GM21447 (cell line): Measurements from ENCODE around the gene TOB2.

Source experiments
- ATAC-seq: cut with Tn5 transposase; IDR thresholded peaks from one replicate; pipeline ENCODE4 v1.9.1; 2021; ENCODE audit not compliant: unreplicated experiment

The TOB2 gene

DNA sequence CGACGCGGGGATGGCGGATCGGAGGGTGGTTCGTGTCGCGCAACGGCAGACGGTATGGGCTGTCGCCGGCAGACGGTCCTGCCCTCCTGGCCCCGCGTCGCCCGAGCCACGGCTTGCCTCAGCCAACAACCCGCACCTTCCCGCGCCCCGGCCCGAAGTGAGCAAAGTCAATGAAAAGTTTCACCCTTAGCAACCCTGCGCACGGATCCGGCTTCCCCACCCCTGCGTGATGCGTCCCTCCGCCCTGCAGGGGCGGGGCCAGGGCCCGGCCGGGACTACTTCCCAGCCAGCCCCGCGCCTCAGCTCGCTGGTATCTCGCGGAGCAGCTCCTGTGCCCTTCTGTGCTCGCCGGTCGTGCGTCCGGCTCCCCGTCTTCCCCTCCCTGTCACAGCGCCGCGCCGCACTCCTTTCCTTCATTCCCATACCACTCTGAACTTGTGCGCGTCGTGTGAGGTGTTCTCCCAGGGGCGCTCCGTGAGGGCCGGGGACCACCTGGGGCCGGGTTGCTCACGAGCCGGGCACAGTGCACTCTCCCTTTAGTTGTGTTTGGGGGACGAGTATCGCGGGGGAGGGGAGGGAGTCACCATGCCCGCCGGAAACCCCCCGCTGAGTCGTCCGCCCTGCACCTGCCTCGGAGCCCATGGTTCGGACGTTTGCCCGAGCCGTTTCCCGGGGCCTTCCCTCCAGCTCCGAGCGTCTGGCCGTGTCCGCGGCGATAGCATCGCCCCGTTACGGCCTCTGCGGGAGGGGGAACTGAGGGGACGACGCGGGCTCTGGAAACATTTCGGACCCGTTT, at the start of gene TOB2:
TOB2 (minus strand) TSS at position 163 of the 796 bp plus-strand sequence. CDS start 9,456 bp downstream, outside the sequence.
- peak; percentile 30 for ATAC-seq

DNA sequence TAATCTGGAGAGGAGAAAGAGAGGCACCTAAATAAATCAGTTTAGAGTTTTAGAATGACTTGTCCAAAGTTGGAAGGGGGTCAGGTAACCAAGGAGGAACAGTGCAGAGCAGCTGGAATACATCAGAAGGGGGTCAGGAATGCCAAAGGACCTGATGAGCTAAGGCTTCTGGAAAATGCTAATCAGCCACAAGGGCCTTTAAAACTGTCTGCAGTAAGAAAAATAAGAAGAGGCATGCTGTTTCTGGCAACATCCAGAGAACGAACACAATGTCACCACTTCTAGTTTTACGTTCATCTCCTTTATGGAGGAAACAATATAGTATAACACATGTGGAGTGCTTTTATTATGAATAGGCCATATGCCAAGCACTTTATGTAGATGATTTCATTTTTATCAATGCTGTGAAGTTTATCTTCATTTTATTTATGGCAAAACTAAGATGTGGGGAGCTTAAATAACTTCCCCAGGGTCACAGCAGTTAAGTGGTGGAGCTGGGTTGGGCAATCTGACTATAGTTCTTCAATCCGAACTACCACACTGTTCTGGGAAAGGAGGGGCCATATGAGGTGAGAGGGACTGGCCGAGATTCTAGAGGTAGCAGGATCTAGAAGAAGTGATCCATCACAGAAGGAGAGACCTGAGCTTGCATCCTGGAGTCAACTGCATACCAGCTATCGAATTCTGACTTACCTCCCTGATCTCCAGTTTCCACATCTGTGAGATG, 44.9 kb upstream of the TOB2 start:
- ATAC-seq, result no peak

GRCh38 chr22:41488596-41489385, 42.2 kb upstream of the TOB2 start:
- ATAC-seq, result no peak

- no peak for ATAC-seq
These were observed 41.5 kb upstream of the TOB2 start for GRCh38 chr22:41488076-41488475.

DNA sequence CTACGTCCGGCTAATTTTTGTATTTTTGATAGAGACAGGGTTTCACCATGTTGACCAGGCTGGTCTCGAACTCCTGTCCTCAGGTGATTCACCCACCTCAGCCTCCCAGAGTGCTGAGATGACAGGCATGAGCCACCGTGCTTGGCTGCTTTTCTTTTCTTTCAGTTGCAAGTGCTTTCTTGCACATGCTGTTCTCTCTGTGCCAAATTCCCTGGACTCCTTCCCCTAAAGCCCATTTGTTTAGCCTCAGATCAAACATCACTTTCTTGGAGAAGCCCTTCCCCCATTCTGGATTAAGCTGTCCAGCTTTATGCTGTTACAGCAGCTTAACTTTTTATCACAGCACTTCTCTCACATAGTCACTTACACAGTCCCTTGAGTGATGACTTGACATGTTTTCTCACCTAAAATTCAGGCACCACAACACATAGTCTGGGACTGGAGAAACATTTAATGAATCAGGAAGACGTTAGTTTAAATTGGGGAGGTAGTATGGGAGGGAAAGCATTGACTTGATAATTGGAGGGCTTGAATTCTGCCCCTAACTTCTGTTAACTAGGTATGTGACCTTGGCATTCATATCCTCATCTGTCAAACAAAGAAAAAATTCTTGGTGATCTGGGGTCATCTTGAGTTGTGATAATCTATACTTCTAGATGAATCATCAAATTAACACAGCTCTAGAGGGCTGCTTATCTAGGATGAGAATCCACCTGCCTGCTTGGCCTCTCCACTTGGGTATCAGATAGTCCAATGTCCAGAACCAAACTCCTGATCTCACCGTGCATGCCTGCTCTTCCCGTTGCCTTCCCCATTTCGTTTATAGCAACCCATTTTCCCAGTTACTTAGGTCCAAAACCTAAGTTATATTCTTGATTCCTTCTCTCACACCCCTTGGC, 40.7 kb upstream of the TOB2 start:
- ATAC-seq, result no peak

- ATAC-seq, result no peak
These were observed 38.4 kb upstream of the TOB2 start for GRCh38 chr22:41485033-41485432.

- no peak for ATAC-seq
These were observed 35.8 kb upstream of the TOB2 start for GRCh38 chr22:41482319-41482935.

DNA sequence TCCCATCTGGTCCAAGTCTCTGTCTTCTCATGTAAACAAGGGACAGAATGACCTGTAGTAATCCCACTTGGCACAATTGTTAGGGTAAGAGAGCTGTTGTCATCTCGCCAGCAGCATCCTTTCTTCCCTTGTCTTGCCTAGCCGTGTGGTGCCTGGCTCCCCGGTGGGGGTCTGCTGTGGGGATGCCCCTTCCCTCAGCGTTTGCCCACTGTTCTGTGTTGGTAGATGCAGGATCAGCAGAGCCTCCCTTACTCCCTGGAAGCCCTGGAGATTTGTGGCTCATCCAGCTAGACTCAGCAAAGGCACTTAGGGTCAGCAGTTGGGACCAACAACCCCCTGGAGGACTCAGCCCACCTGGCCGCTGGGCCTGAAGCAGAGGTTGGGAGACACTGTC, 35.3 kb upstream of the TOB2 start:
- ATAC-seq, result no peak

- ATAC-seq, result no peak
These were observed 34.7 kb upstream of the TOB2 start for GRCh38 chr22:41481131-41481830.

DNA sequence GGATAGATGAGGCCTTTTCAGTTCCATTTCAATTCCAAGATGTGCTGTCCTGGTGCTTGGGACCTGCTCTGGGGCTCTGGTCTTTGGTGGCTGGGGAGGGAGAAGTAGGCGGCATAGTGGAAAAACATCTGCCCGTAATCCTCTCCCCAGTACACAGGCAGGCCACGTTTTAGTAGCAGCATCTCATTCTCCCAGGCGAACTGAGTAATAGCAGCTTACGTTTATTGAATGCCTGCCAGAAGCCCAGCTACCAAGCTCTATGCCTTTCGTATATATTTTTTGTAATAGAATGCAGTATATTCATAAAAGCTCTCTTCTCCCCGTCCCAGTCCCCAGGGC, 33.8 kb upstream of the TOB2 start:
- no peak for ATAC-seq

DNA sequence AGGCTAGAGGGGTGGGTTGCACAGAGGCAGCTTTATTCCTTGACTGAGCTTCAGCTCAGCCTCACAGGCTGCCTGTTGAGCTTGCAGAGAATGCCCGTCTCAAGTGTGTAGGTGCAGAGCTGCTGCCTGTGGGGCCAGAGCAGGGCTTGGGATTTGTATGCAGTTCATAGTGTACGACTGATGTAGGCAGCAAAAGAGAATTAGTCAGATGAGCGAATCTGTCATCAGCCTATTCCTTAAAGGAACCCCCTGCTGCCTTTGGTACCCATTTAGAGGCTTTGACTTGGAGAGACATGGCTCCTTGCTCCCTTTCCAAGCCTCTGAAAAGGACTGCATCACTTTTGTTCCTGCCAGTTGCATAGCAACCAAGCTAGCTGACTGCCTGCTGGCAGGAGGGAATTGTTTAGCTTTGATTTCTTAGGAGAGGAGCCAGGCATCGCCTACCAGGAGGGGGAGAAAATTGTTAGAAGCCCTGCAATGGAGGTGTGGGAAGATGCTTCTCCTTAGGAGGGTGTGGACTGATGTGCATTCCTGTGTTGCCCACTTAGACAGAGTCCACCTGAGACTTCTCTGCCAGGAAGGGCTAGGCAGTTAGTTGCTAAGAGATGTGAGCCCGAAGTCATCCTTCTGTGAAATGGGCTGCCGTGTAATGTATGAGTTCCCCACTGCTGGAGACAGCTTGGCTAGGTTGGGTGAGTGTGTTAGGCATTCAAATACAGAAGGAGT, 33.2 kb upstream of the TOB2 start:
- ATAC-seq, result no peak

GRCh38 chr22:41478891-41479521, 32.4 kb upstream of the TOB2 start:
- ATAC-seq, result no peak

- no peak for ATAC-seq
These were observed 31.9 kb upstream of the TOB2 start for GRCh38 chr22:41478473-41478872.

- ATAC-seq, result no peak
These were observed 28.4 kb upstream of the TOB2 start for GRCh38 chr22:41474872-41475451.

- ATAC-seq, result no peak
These were observed 25.0 kb upstream of the TOB2 start for GRCh38 chr22:41471568-41471967.

DNA sequence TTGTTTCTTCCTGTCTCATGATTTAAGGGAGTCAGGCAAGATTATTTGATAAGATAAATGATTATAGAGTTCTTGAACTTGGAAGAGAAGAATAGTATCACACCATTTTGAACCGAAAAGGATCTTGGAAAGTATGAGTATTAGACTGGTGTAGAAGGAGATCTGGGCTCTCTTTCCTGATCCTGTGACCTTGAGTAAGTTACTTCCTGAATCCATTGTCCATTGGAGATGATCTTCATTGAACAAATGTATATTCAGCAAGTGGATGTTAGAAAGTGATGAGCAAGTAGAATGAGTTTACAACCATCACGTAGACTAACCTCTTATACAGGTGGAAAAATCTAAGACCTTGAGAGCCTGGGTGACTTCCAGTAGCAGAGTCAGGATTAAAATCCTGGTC, 24.3 kb upstream of the TOB2 start:
- no peak for ATAC-seq

DNA sequence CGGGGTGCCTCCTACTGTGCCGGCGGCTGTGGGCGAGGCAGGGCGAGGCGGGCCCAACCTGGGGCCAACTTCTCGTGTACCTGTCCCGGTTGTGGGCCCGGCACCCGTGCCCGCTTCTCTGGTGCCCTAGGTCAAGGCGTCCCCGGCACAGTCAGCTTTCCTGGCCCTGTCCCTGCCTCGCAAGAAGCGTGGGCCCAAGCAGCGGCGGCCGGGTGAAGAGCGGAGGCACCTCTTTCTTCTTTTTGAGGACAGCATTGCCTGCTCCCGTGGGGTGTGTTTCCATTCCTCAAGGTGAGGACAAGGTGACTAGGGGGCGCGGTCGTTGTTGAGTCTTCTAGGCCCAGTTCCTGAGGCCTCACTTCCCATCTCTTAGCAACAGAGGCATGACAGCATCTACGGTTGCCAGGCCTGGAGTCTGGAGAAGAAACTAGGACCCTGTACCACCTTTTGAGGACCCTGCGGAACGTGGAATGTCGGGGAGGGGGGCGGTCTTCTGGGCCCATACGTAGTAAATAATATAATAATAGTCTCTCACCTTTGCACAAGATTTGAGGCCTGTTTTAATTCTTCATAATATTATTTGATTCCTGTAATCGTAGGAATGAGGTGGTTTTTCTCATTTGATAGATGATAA, 22.7 kb upstream of the TOB2 start:
- peak; percentile 23 for ATAC-seq
